Measurements from ENCODE around the gene NOXA1. TPM values are rescaled to one million over a fixed set of nuclear protein-coding genes. Genes with fewer than 3 reads are reported as not detected.

NOXA1 gene
- total and polyA plus RNA-seq, 7 donors, result 0.43 to 5.1 (median 1.0) TPM

DNA sequence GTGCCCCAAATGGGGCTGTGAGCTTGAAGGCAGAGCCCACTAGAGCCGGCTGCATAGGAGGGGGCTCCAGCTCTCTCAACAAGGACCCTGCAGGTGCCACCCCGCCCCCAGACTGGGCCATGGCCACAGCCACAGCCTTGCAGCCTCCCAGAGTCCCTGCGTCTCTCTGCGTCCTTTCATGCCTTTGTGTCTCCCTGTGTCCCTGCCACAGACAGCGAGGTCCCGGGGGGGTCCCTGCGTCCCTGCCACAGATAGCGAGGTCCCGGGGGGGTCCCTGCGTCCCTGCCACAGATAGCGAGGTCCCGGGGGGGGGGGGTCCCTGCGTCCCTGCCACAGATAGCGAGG lies 6.3 kb downstream of the NOXA1 start:
- no peak overlapping the region for H3K27ac ChIP-seq
- ATAC-seq (no peak), DNase-seq (peak in 1 of 2 donors; percentile 10)
- H3K9me3 ChIP-seq, result no peaks in the 10 kb centered on the region
- TF ChIP-seq, protein P1, sequence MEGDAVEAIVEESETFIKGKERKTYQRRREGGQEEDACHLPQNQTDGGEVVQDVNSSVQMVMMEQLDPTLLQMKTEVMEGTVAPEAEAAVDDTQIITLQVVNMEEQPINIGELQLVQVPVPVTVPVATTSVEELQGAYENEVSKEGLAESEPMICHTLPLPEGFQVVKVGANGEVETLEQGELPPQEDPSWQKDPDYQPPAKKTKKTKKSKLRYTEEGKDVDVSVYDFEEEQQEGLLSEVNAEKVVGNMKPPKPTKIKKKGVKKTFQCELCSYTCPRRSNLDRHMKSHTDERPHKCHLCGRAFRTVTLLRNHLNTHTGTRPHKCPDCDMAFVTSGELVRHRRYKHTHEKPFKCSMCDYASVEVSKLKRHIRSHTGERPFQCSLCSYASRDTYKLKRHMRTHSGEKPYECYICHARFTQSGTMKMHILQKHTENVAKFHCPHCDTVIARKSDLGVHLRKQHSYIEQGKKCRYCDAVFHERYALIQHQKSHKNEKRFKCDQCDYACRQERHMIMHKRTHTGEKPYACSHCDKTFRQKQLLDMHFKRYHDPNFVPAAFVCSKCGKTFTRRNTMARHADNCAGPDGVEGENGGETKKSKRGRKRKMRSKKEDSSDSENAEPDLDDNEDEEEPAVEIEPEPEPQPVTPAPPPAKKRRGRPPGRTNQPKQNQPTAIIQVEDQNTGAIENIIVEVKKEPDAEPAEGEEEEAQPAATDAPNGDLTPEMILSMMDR (IDR thresholded peaks at IDR 0.05), result no peak
- H3K4me1 ChIP-seq, result peaks cover 10% of the 10 kb centered on the region
- H3K4me3 ChIP-seq, result no peak overlapping the region
- intact Hi-C loops (cut with DNase I), result no loop called here
- WGBS, 3 donors, result 75 to 78% (median 76%) methylated on average over 10 to 14 of the region's 14 CpGs
- H3K36me3 ChIP-seq (ENCODE audit: insufficient read depth in 1 of 2, low read depth in 1 of 2), result peaks cover 0 to 4% of the 10 kb centered on the region in 2 donors
- no peaks in the 10 kb centered on the region for H3K27me3 ChIP-seq (ENCODE audit: insufficient read depth in 3 of 3, low read length in 2 of 3)

DNA sequence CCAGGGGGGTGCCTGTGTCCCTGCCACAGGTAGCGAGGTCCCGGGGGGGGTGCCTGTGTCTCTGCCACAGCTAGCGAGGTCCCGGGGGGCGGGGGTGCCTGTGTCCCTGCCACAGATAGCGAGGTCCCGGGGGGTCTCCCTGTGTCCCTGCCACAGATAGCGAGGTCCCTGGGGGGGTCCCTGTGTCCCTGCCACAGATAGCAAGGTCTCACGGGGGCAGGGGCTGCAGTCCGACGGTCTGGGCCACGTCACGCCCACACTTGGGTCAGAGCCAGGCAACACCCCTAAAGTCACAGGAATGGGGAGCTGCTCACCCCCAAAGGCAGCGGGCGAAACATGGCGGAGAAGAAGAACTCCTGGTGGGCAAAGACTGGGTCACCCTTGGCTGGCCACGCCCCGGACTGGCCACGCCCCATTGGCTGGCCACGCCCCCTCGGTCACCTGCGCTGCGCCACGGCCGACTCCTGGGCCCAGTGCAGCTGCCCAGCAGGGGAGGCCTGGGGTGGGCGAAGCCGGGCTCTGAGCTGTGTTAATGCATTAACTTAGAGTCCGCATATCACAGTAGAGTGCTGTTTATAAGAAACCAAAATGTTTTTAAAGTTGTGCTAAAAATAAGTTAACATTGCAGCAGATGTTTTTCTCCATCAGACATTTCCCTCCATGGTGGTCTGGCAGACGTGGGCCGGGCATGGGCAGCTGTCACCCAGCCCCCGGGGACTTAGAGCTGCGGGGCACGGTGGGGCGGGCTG lies 7.0 kb downstream of the NOXA1 start:
- TF ChIP-seq, protein P1 (IDR thresholded peaks at IDR 0.05), result no peak
- DNase-seq (peak; percentile 11 to 61), ATAC-seq (peak; percentile 43 to 57 (median 50))
- Histone ChIP-seq H3K4me3 (no peak overlapping the region), H3K36me3 (ENCODE audit: insufficient read depth in 1 of 2, low read depth in 1 of 2) (peaks cover 0 to 4% of the 10 kb centered on the region in 2 donors), H3K9me3 (no peaks in the 10 kb centered on the region), H3K4me1 (peaks cover 3% of the 10 kb centered on the region), H3K27me3 (ENCODE audit: insufficient read depth in 3 of 3, low read length in 2 of 3) (no peaks in the 10 kb centered on the region), H3K27ac (no peak overlapping the region)
- intact Hi-C loops (cut with DNase I), result no loop called here
- 41 to 51% (median 47%) methylated on average over 28 to 34 of the region's 34 CpGs for WGBS, 3 donors

DNA sequence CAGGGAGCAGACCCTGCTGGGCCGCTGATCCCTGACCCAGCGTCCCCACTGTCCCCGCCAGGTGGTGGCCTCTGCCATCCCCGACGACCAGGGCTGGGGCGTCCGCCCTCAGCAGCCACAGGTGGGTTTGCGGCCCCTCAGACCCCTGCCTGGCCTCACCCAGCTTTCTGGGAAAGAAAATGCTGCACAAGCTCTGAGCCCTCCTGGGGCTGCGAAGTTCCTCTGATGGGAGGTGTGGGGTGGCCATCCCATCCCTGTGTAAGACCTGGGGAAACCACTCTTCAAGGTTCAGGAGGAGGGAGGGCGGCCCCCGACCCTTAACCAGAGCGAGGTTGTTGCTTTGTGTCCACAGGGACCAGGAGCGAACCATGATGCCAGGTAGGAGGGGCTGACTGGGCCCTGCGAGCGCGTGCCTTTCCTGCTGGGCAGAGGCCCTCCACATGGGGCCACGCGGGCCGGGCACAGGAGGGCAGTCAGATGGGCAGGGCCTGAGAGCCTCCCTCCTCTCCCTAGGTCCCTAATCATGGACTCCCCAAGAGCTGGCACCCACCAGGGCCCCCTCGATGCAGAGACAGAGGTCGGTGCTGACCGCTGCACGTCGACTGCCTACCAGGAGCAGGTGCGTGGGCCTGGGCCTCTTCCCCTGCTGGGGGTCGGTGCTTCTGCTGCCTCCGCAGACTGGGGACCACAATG lies 7.7 kb downstream of the NOXA1 start:
- Histone ChIP-seq H3K4me3 (no peak overlapping the region), H3K36me3 (ENCODE audit: insufficient read depth in 1 of 2, low read depth in 1 of 2) (peaks cover 0 to 4% of the 10 kb centered on the region in 2 donors), H3K27ac (no peak overlapping the region), H3K9me3 (no peaks in the 10 kb centered on the region), H3K27me3 (ENCODE audit: insufficient read depth in 3 of 3, low read length in 2 of 3) (no peaks in the 10 kb centered on the region), H3K4me1 (no peaks in the 10 kb centered on the region)
- intact Hi-C loops (cut with DNase I), result no loop called here
- DNase-seq, result peak; percentile 9 to 49
- ATAC-seq, result no peak
- WGBS, 3 donors, result 67 to 69% (median 69%) methylated on average over 26 to 27 of the region's 27 CpGs
- TF ChIP-seq, protein P1 (IDR thresholded peaks at IDR 0.05), result no peak

DNA sequence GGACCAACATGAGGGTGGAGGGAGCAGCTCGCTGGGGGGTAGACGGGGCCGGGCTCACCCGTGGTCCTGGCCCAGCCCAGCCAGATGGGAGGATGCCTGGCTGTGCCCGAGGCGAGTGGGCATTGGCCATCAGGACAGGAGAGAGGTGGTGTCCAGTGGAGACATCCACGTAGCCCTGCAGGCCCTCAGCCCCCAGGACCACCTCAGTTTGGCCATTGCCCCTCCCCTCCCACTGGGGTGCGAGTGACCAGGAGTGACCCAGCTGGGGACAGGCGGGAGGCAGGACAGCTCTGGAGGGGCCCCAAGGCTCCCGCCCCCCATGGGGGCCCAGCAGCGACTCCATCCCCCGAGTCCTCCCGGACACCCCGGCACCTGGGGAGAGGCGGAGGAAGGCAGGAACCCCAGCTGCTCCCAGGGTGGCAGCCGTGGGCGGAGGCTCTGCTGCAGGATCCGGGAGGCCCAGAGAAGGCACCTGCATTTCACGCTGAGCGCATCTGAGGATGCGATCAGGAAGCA lies 8.3 kb downstream of the NOXA1 start:
- DNase-seq, result peak; percentile 9 to 48
- intact Hi-C loops (cut with DNase I), result no loop called here
- Histone ChIP-seq H3K4me1 (peaks cover 4% of the 10 kb centered on the region), H3K27me3 (ENCODE audit: insufficient read depth in 3 of 3, low read length in 2 of 3) (no peaks in the 10 kb centered on the region), H3K27ac (no peak overlapping the region), H3K4me3 (no peak overlapping the region), H3K9me3 (no peaks in the 10 kb centered on the region), H3K36me3 (ENCODE audit: insufficient read depth in 1 of 2, low read depth in 1 of 2) (peaks cover 0 to 4% of the 10 kb centered on the region in 2 donors)
- ATAC-seq, result no peak
- TF ChIP-seq, protein P1 (IDR thresholded peaks at IDR 0.05), result no peak
- 81 to 87% (median 81%) methylated on average over 20 to 21 of the region's 21 CpGs for WGBS, 3 donors
